Measurements from ENCODE around the gene IGSF8.
A peak's percentile ranks its signal among the peaks of the same experiment; 100 is the strongest.

IGSF8 gene

GRCh38 chr1:160086456-160086892 lies 11.9 kb downstream of the IGSF8 start:
- DNase-seq (ENCODE audit: low read depth): no peak

DNA sequence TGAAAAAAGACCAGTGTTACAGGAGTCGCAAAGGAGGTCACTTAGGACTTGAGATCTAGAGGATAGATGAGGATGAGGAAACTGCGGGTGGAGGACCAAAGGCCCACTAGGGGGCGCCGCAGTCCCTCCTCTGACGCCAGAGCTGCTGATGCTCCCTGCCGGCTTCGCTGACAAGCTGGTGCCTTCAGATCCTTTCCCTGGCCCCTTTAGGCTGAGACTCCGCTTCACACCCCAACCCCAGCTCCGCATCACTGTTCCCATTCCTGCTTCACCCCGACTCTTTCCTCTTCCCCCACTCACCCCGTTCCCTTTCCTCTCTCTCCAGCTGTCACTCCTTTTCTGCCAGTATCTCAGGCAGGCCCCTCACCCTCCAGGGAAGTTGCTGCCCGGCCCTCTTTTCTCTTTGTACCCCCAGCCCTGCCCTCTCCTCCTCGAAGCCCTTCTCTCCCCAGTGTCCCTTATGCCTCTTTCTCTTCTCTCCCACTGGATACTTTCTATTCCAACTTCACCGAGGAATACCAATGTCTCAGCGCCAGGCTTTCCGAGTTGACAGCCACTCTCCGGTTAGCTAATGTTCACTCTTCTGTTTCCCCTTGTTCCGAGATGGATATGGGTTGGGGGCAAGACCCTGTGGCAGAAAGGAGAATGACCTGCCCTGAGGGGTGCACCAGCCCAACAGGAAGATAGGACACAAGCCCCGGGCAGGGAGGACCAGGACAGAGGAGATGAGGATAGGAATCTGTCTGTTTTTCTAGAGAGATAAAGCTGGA lies 12.5 kb downstream of the IGSF8 start:
- DNase-seq (ENCODE audit: low read depth): peak; percentile 60

- DNase-seq (ENCODE audit: low read depth): no peak
Observed at GRCh38 chr1:160084771-160085321, 13.6 kb downstream of the IGSF8 start.

DNA sequence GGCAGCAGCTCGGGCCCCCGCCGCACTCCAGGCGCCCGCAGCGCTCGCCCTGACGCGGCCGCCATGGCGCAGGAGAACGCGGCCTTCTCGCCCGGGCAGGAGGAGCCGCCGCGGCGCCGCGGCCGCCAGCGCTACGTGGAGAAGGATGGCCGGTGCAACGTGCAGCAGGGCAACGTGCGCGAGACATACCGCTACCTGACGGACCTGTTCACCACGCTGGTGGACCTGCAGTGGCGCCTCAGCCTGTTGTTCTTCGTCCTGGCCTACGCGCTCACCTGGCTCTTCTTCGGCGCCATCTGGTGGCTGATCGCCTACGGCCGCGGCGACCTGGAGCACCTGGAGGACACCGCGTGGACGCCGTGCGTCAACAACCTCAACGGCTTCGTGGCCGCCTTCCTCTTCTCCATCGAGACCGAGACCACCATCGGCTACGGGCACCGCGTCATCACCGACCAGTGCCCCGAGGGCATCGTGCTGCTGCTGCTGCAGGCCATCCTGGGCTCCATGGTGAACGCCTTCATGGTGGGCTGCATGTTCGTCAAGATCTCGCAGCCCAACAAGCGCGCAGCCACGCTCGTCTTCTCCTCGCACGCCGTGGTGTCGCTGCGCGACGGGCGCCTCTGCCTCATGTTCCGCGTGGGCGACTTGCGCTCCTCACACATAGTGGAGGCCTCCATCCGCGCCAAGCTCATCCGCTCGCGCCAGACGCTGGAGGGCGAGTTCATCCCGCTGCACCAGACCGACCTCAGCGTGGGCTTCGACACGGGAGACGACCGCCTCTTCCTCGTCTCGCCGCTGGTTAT lies 14.2 kb downstream of the IGSF8 start:
- DNase-seq (ENCODE audit: low read depth): no peak

GRCh38 chr1:160082926-160083325 lies 15.5 kb downstream of the IGSF8 start:
- no peak for DNase-seq (ENCODE audit: low read depth)

- no peak for DNase-seq (ENCODE audit: low read depth)
Observed at GRCh38 chr1:160082487-160082886, 15.9 kb downstream of the IGSF8 start.

- no peak for DNase-seq (ENCODE audit: low read depth)
Observed at GRCh38 chr1:160081261-160081936, 17.0 kb downstream of the IGSF8 start, which contains the start of gene KCNJ9. Gene KCNJ9, plus strand, starts transcription at chr1:160081538. Its CDS starts 2,493 bp downstream, at chr1:160084031.

DNA sequence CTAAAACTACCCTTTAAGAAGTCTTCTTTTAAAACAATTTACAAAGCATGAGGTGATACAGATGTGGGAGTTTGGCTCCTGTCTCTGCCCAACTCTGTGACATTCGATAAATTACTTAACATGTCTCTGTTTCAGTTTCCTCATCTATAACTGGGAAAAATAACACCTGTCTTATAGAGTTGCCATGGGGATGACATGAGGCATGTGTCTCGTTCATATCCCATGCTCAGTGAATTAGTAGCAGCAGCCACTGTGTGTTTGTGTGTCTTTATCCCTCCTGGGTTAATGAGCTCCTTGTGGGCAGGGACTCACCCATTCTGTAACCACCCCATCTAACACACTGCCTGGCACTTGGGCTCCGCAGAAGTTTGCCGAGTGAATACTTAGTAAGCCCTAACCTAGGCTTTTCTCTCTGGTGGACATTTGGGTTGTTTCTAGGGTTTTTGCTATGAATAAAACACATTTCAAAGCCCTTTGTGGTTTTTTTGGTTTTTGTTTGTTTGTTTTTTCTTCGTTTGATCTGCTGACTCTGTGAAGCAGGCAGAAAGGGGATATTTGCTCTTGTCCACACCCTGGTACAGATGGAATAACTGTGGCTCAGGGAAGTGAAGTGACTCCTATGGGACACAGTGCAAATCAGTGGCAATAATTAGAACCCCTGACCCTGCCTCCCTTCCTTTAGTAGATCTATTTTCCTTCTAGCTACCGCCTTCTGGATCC lies 17.9 kb downstream of the IGSF8 start:
- no peak for DNase-seq (ENCODE audit: low read depth)

DNA sequence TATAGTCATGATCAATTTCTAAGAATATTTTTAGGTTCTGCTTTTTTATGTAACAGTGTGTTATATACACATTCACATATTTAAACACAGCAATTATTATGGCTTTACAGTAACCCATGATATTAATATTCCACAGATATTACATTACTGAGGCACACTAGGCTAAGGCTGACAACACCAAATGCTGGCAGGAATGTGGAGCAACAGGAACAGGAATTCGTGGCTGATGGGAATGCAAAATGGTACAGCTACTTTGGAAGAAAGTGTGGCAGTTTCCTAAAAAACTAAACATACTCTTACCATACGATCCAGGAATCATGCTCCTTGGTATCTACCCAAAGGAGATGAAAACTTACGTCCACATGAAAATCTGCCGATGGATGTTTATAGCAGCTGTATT lies 19.0 kb downstream of the IGSF8 start:
- DNase-seq (ENCODE audit: low read depth): no peak

DNA sequence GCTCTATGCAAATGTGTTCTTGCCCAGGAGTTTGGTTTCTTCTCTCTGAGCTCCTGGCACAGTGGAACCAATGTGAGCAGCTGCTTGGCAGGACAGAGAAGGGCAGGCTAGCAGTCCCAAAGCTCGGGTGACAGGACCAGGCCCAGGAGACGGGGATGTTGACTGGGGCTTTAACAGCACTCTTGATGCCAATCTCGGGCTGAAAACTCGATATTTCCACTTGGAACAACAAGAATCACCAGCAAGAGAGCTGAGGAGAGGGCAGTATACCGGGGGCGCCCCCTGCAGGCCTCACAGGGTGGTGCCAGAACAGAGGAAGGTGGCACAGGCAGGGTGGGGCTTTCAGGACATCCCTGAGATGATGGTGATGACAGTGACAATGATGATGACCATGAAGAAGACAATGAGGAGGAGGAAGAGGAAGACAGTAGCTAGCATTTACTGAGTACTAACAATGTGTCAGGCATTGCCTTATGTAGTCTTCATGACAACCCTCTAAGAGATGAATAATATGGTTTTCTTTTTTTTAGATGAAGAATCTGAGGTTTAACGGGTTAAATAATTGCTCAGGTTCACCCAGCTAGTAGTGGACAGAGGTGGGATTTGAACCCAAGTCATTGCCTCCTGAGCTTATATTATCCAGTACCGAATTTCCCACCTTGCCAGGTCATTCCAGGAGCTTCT lies 19.8 kb downstream of the IGSF8 start:
- DNase-seq (ENCODE audit: low read depth): no peak

DNA sequence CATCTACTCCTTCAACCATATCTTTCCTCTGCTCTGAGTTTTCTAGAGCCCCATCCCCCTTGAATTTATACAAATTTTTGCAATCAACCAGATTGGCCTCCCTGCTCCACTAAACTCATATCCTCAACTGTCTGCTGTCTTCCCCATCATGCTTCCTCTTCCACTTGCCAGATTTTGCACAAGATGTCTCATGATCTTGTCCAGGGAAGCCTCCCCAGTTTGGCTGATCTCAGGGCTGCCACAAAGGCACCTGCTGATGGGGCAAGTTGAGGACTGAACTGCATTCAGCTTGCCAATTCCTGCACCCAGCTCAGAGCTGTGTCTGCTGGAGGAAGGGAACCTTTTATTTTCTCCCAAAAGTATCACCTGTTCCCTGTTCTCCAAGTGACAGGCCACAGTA lies 20.9 kb downstream of the IGSF8 start:
- no peak for DNase-seq (ENCODE audit: low read depth)

GRCh38 chr1:160076295-160076694 lies 22.1 kb downstream of the IGSF8 start:
- no peak for DNase-seq (ENCODE audit: low read depth)

DNA sequence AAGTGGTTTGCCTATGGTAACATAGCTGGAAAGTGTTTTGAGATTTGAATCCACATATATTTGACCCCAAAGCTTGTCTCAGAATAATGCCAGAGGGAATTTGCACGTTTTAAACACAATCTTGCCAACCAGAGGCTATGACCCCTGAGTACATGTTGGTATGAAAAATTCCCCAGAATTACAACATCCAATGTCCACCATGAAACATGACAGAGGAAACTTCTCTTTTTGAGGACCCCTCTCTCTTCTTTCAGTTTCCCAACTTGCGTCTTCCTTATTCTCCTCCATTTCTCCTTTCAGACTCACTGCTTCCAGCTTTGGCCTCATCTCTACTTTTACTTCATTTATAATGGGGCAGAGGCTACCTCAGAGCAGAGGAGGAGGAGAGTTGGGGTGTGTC lies 22.6 kb downstream of the IGSF8 start:
- DNase-seq (ENCODE audit: low read depth): no peak

- no peak for DNase-seq (ENCODE audit: low read depth)
Observed at GRCh38 chr1:160074865-160075264, 23.6 kb downstream of the IGSF8 start.

DNA sequence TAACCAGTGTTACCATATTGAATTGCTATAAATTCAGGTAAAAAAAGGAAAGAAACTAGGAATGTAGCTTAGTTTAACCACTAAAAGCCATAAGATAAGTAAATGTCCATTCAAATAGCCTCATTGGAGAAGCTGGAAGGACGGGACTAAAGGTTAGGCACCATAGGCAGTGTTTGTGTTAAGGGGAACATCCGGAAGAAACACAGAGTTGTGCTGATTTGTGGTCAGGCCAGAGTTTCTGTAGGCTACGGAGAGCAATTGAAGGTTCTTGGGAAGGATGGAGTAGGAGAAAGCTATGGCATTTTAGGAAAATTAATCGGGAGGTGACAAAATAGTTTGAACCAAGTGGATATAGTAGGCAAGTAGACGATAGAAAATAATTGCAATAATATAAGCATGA lies 27.1 kb downstream of the IGSF8 start:
- DNase-seq (ENCODE audit: low read depth): no peak

GRCh38 chr1:160070243-160071163 lies 27.9 kb downstream of the IGSF8 start:
- DNase-seq (ENCODE audit: low read depth): no peak

- DNase-seq (ENCODE audit: low read depth): no peak
Observed at GRCh38 chr1:160069460-160070231, 28.8 kb downstream of the IGSF8 start, which contains the start of gene KCNJ10. Gene KCNJ10, minus strand, starts transcription at chr1:160070160. Its CDS starts 27,628 bp downstream, at chr1:160042532.

DNA sequence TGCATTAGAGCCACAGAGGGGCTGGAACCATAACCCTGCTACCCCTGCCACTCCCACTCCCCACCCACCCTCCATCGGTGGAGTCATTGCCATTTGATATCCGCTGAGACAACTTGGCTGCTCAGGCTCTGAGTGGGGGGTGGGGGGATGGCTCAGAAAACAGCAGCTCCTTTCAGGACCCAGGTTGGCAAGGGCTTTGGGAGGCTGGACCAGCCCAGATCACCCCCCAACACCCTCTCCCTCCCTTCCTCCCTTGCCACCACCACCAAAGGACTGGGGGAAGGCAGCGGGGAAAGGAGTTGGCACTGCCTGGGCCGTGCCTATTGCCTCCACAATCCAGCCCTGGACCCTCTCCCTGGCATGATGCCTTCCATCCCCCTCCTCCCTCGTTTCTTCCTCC lies 30.2 kb downstream of the IGSF8 start:
- DNase-seq (ENCODE audit: low read depth): no peak

Measured in fibroblast of the conjunctiva (primary cell).